Thyroid gland (tissue), 4 donors: Measurements from ENCODE around the gene TM9SF4. TPM values are rescaled to one million over a fixed set of nuclear protein-coding genes. Genes with fewer than 3 reads are reported as not detected.
A peak's percentile ranks its signal among the peaks of the same experiment; 100 is the strongest.

Experiments used
- DNase-seq, 2 donors: peaks; one replicate each; pipeline ENCODE4 v3.0.0-alpha.2; 2019
- H3K27ac ChIP-seq, 3 donors: fragments of 200-600 bp; sonication (generic); 1 replicate in 2 of 3; 2 replicates in 1 of 3; pipeline ENCODE4 v1.5.1; 2016 to 2019; ENCODE audit warnings: mild to moderate bottlenecking in 1 of 3, moderate library complexity in 1 of 3
- H3K27me3 ChIP-seq: fragments of 200-600 bp; sonication (generic); one replicate; pipeline ENCODE4 v1.5.1; 2019
- H3K36me3 ChIP-seq, 2 donors: fragments of 200-600 bp; sonication (generic); one replicate each; pipeline ENCODE4 v1.5.1; 2016 to 2019
- H3K4me1 ChIP-seq, 2 donors: fragments of 200-600 bp; sonication (generic); one replicate each; pipeline ENCODE4 v1.5.1; 2017 to 2019
- H3K4me3 ChIP-seq, 3 donors: fragments of 200-600 bp; sonication (generic); replicated peaks in 1 of 3; 1 replicate in 2 of 3; 2 replicates in 1 of 3; pipeline ENCODE4 v1.5.1; 2016; ENCODE audit warnings: mild to moderate bottlenecking in 1 of 3
- H3K9me3 ChIP-seq: fragments of 200-600 bp; sonication (generic); one replicate; pipeline ENCODE4 v1.5.1; 2017
- CTCF ChIP-seq, 6 experiments: fragments of 200-600 bp in 3 of 6; fragments of 450-650 bp in 3 of 6; sonication (generic) in 3 of 6; IDR thresholded peaks; one replicate each; pipeline ENCODE4 v1.5.1; 2016 to 2019; ENCODE audit warnings: antibody characterized with exemption in 6 of 6, mild to moderate bottlenecking in 2 of 6, inconsistent platforms in 1 of 6, moderate library complexity in 1 of 6
- POLR2A ChIP-seq, 2 donors: fragments of 450-650 bp; IDR thresholded peaks; one replicate each; pipeline ENCODE4 v1.6.1; 2017; ENCODE audit warnings: antibody characterized with exemption in 2 of 2, mild to moderate bottlenecking in 2 of 2, moderate library complexity in 1 of 2
- WGBS, 2 donors: methylation state at CpG; one replicate each; pipeline ENCODE4 v1.1.5; 2017; 5-methylcytosine and 5-hydroxymethylcytosine counted together
- intact Hi-C: fragments of 100-400 bp; cut with DNase I; formaldehyde crosslinking; loops from one replicate; pipeline ENCODE4 v1.15.1; 2023
- total RNA-seq, 4 donors: library from RNA; depleted of rRNA; stranded (reverse); fragments of >200 nt; gene quantifications; one replicate each; pipeline ENCODE4 v1.2.3, GENCODE V29; 2016

TM9SF4 gene
- total RNA-seq, 4 donors from 2014 or later: 28.8 to 46.0 (median 38.0) TPM

GRCh38 chr20:32189691-32190615 is 80.4 kb downstream of the TM9SF4 start:
- no peaks in the 10 kb centered on the region for H3K36me3 ChIP-seq
- H3K4me1 ChIP-seq: peaks cover 22 to 38% of the 10 kb centered on the region in 2 donors
- no peaks in the 10 kb centered on the region for H3K9me3 ChIP-seq
- peak overlapping the region; percentile 55 to 80 (median 79) for H3K27ac ChIP-seq
- peak overlapping the region; percentile 38 to 73 (median 50) for H3K4me3 ChIP-seq
- TF ChIP-seq POLR2A (IDR thresholded peaks at IDR 0.05): peak in 1 of 2 donors; percentile 20
- TF ChIP-seq CTCF (IDR thresholded peaks at IDR 0.05): no peak
- intact Hi-C loops: no loop called here
- DNase-seq: peak; percentile 58 to 59
- 3 to 13% methylated on average over 33 to 38 of the region's 88 CpGs for WGBS, 2 donors
- H3K27me3 ChIP-seq: no peaks in the 10 kb centered on the region

GRCh38 chr20:32190616-32191415 is 81.3 kb downstream of the TM9SF4 start:
- H3K9me3 ChIP-seq: no peaks in the 10 kb centered on the region
- H3K27ac ChIP-seq: peak overlapping the region in 2 of 3 donors; percentile 79 to 80
- WGBS, 2 donors: 41 to 55% methylated on average over 14 of the region's 14 CpGs
- peak overlapping the region in 1 of 3 donors; percentile 73 for H3K4me3 ChIP-seq
- peaks cover 6 to 7% of the 10 kb centered on the region in 2 donors for H3K36me3 ChIP-seq
- H3K4me1 ChIP-seq: peaks cover 22 to 38% of the 10 kb centered on the region in 2 donors
- TF ChIP-seq CTCF (IDR thresholded peaks at IDR 0.05): no peak
- intact Hi-C loops: no loop called here
- H3K27me3 ChIP-seq: no peaks in the 10 kb centered on the region
- DNase-seq: no peak

GRCh38 chr20:32191422-32191821 is 81.9 kb downstream of the TM9SF4 start:
- peak overlapping the region in 2 of 3 donors; percentile 37 to 80 for H3K27ac ChIP-seq
- no peak for DNase-seq
- H3K9me3 ChIP-seq: no peaks in the 10 kb centered on the region
- no peak overlapping the region for H3K4me3 ChIP-seq
- WGBS, 2 donors: 80 to 92% methylated on average over 2 to 3 of the region's 3 CpGs
- peaks cover 22 to 38% of the 10 kb centered on the region in 2 donors for H3K4me1 ChIP-seq
- H3K36me3 ChIP-seq: peaks cover 10 to 13% of the 10 kb centered on the region in 2 donors
- intact Hi-C loops: no loop called here
- TF ChIP-seq POLR2A (IDR thresholded peaks at IDR 0.05) (no peak), CTCF (IDR thresholded peaks at IDR 0.05) (no peak)
- H3K27me3 ChIP-seq: no peaks in the 10 kb centered on the region

GRCh38 chr20:32191873-32192272 is 82.4 kb downstream of the TM9SF4 start:
- intact Hi-C loops: no loop called here
- Histone ChIP-seq H3K36me3 (peaks cover 15 to 18% of the 10 kb centered on the region in 2 donors), H3K4me3 (no peak overlapping the region), H3K9me3 (no peaks in the 10 kb centered on the region), H3K4me1 (peaks cover 22 to 38% of the 10 kb centered on the region in 2 donors), H3K27me3 (no peaks in the 10 kb centered on the region), H3K27ac (peak overlapping the region; percentile 37 to 80 (median 37))
- DNase-seq: no peak
- TF ChIP-seq POLR2A (IDR thresholded peaks at IDR 0.05): no peak
- TF ChIP-seq CTCF (IDR thresholded peaks at IDR 0.05): no peak
